Gastrocnemius medialis (tissue), 4 donors: ENCODE results near the gene OSBPL2. TPM values are rescaled to one million over a fixed set of nuclear protein-coding genes. Genes with fewer than 3 reads are reported as not detected.

Experiments used
- ATAC-seq, 2 donors: fragments of 150-250 bp; one replicate each; pipeline ENCODE4 v1.9.1; 2016
- DNase-seq, 2 donors: peaks; one replicate each; pipeline ENCODE4 v3.0.0-alpha.2; 2019
- H3K27ac ChIP-seq, 4 donors: fragments of 200-600 bp; sonication (generic); 1 replicate in 1 of 4; 2 replicates in 3 of 4; pipeline ENCODE4 v1.5.1; 2016 to 2018; ENCODE audit warnings: mild to moderate bottlenecking in 2 of 4, moderate library complexity in 1 of 4
- H3K27me3 ChIP-seq, 3 donors: fragments of 200-600 bp; sonication (generic) in 2 of 3; 1 replicate in 1 of 3; 2 replicates in 2 of 3; pipeline versions ENCODE4 v1.5.1 to v1.6.0; 2016 to 2019; ENCODE audit warnings: mild to moderate bottlenecking in 1 of 3, moderate library complexity in 1 of 3
- H3K36me3 ChIP-seq, 2 donors: fragments of 200-600 bp; sonication (generic) in 1 of 2; one replicate each; pipeline ENCODE4 v1.5.1; 2017 to 2018
- H3K4me1 ChIP-seq, 2 donors: fragments of 200-600 bp; sonication (generic) in 1 of 2; one replicate each; pipeline ENCODE4 v1.5.1; 2016 to 2017; ENCODE audit warnings: mild to moderate bottlenecking in 2 of 2
- H3K4me3 ChIP-seq, 4 donors: fragments of 200-600 bp; sonication (generic) in 3 of 4; 1 replicate in 1 of 4; 2 replicates in 3 of 4; pipeline ENCODE4 v1.5.1; 2016 to 2019; ENCODE audit warnings: mild to moderate bottlenecking in 2 of 4
- H3K9me3 ChIP-seq, 3 donors: fragments of 200-600 bp; sonication (generic) in 2 of 3; 1 replicate in 1 of 3; 2 replicates in 2 of 3; pipeline ENCODE4 v1.5.1; 2016 to 2019
- CTCF ChIP-seq, 5 experiments: fragments of 450-650 bp in 3 of 5; fragments of 200-600 bp in 2 of 5; sonication (generic) in 2 of 5; IDR thresholded peaks in 4 of 5; conservative IDR thresholded peaks in 1 of 5; 1 replicate in 4 of 5; 2 replicates in 1 of 5; pipeline ENCODE4 v1.5.1; 2016 to 2019; ENCODE audit warnings: antibody characterized with exemption in 5 of 5, mild to moderate bottlenecking in 3 of 5, moderate library complexity in 3 of 5
- POLR2A ChIP-seq, 2 donors: fragments of 450-650 bp; IDR thresholded peaks; one replicate each; pipeline ENCODE4 v1.6.1; 2017; ENCODE audit warnings: antibody characterized with exemption in 2 of 2, mild to moderate bottlenecking in 2 of 2, moderate library complexity in 2 of 2
- in situ Hi-C, 4 donors: fragments of 200-750 bp; cut with MboI; loops; one replicate each; pipeline versions ENCODE4 v1.15.0 to v1.8.0; 2017; ENCODE audit warnings: low sequenced_read_pairs in 4 of 4
- intact Hi-C: fragments of 100-400 bp; cut with DNase I; formaldehyde crosslinking; loops from one replicate; pipeline ENCODE4 v1.15.1; 2023; ENCODE audit warnings: low total_unique reads
- total RNA-seq, 4 donors: library from RNA; depleted of rRNA; stranded (reverse); fragments of >200 nt; gene quantifications; one replicate each; pipeline versions ENCODE4 v1.1.0 to v1.2.3, GENCODE V29; 2016

The OSBPL2 gene
- total RNA-seq, 4 donors from 2014 or later, result 15.8 to 26.4 (median 19.6) TPM

- Histone ChIP-seq H3K36me3 (peaks cover 0 to 41% of the 10 kb centered on the region in 2 donors), H3K4me3 (no peak overlapping the region), H3K4me1 (peaks cover 24% of the 10 kb centered on the region in 2 donors), H3K9me3 (no peaks in the 10 kb centered on the region), H3K27me3 (no peaks in the 10 kb centered on the region), H3K27ac (peak overlapping the region; percentile 90 to 97 (median 95))
- ATAC-seq (peak; percentile 53 to 57), DNase-seq (peak in 1 of 2 donors; percentile 49)
- no peak for TF ChIP-seq CTCF (IDR thresholded peaks at IDR 0.05 in 4 of 5, conservative IDR thresholded peaks at IDR 0.05 in 1 of 5)
- TF ChIP-seq POLR2A (IDR thresholded peaks at IDR 0.05), result no peak
- intact Hi-C loops (no loop called here), in situ Hi-C loops (no loop called here)
Measured at GRCh38 chr20:62268228-62268900, 30.0 kb downstream of the OSBPL2 start.

- in situ Hi-C loops, result no loop called here
- H3K4me3 ChIP-seq, result no peak overlapping the region
- no peaks in the 10 kb centered on the region for H3K9me3 ChIP-seq
- TF ChIP-seq CTCF (IDR thresholded peaks at IDR 0.05 in 4 of 5, conservative IDR thresholded peaks at IDR 0.05 in 1 of 5) (no peak), POLR2A (IDR thresholded peaks at IDR 0.05) (no peak)
- H3K27me3 ChIP-seq, result no peaks in the 10 kb centered on the region
- H3K4me1 ChIP-seq, result peaks cover 24% of the 10 kb centered on the region in 2 donors
- H3K36me3 ChIP-seq, result peaks cover 0 to 39% of the 10 kb centered on the region in 2 donors
- ATAC-seq, result no peak
- H3K27ac ChIP-seq, result peak overlapping the region; percentile 90 to 97 (median 95)
- intact Hi-C loops, result no loop called here
- no peak for DNase-seq
Measured at GRCh38 chr20:62269378-62269777, 31.1 kb downstream of the OSBPL2 start.

GRCh38 chr20:62269871-62270270 is 31.6 kb downstream of the OSBPL2 start:
- H3K36me3 ChIP-seq, result peaks cover 0 to 34% of the 10 kb centered on the region in 2 donors
- H3K9me3 ChIP-seq, result no peaks in the 10 kb centered on the region
- intact Hi-C loops (no loop called here), in situ Hi-C loops (no loop called here)
- no peak for ATAC-seq
- H3K27me3 ChIP-seq, result no peaks in the 10 kb centered on the region
- peak overlapping the region; percentile 24 to 96 (median 92) for H3K27ac ChIP-seq
- H3K4me3 ChIP-seq, result no peak overlapping the region
- DNase-seq, result no peak
- peaks cover 24% of the 10 kb centered on the region in 2 donors for H3K4me1 ChIP-seq
- no peak for TF ChIP-seq CTCF (IDR thresholded peaks at IDR 0.05 in 4 of 5, conservative IDR thresholded peaks at IDR 0.05 in 1 of 5)
- no peak for TF ChIP-seq POLR2A (IDR thresholded peaks at IDR 0.05)

GRCh38 chr20:62272200-62272599 is 33.9 kb downstream of the OSBPL2 start:
- no peaks in the 10 kb centered on the region for H3K27me3 ChIP-seq
- in situ Hi-C loops (no loop called here), intact Hi-C loops (no loop called here)
- ATAC-seq, result no peak
- H3K4me1 ChIP-seq, result peaks cover 31 to 35% of the 10 kb centered on the region in 2 donors
- H3K4me3 ChIP-seq, result no peak overlapping the region
- no peaks in the 10 kb centered on the region for H3K9me3 ChIP-seq
- H3K36me3 ChIP-seq, result peaks cover 0 to 19% of the 10 kb centered on the region in 2 donors
- TF ChIP-seq CTCF (IDR thresholded peaks at IDR 0.05 in 4 of 5, conservative IDR thresholded peaks at IDR 0.05 in 1 of 5) (no peak), POLR2A (IDR thresholded peaks at IDR 0.05) (no peak)
- DNase-seq, result no peak
- peak overlapping the region in 1 of 4 donors; percentile 29 for H3K27ac ChIP-seq
